RWPE2 (cell line): Measurements from ENCODE around the gene PRR5L.

Experiments used
- ATAC-seq: fragments of 200-7000 bp; cut with Tn5 transposase; 3 replicates; pipeline ENCODE4 v1.9.1; 2021; ENCODE audit warnings: low read depth
- DNase-seq: peaks from one replicate; pipeline ENCODE4 v3.0.0-alpha.2; 2020; ENCODE audit warnings: low spot score
- H3K27ac ChIP-seq: fragments of 450-650 bp; 2 replicates; pipeline ENCODE4 v1.5.1; 2017; ENCODE audit warnings: mild to moderate bottlenecking; ENCODE audit not compliant: poor library complexity, severe bottlenecking
- H3K27me3 ChIP-seq: fragments of 250-450 bp; sonication (Bioruptor Pico); 2 replicates; pipeline ENCODE4 v1.5.1; 2021; ENCODE audit warnings: mild to moderate bottlenecking, moderate library complexity; ENCODE audit not compliant: insufficient read depth, poor library complexity, severe bottlenecking
- H3K36me3 ChIP-seq: fragments of 250-450 bp; sonication (Bioruptor Pico); 2 replicates; pipeline ENCODE4 v1.5.1; 2020; ENCODE audit warnings: low read depth, mild to moderate bottlenecking, moderate library complexity
- H3K4me1 ChIP-seq: fragments of 250-450 bp; sonication (Bioruptor Pico); 2 replicates; pipeline ENCODE4 v1.5.1; 2021; ENCODE audit warnings: mild to moderate bottlenecking, moderate library complexity; ENCODE audit not compliant: insufficient read depth, poor library complexity, severe bottlenecking
- H3K4me3 ChIP-seq: fragments of 250-450 bp; sonication (Bioruptor Pico); 2 replicates; pipeline ENCODE4 v1.5.1; 2021; ENCODE audit warnings: mild to moderate bottlenecking, moderate library complexity; ENCODE audit not compliant: severe bottlenecking
- H3K9me3 ChIP-seq: fragments of 250-450 bp; sonication (Bioruptor Pico); 2 replicates; pipeline ENCODE4 v1.5.1; 2021; ENCODE audit warnings: mild to moderate bottlenecking, moderate library complexity; ENCODE audit not compliant: severe bottlenecking
- TF ChIP-seq, protein P1 (sequence below): fragments of 450-650 bp; IDR thresholded peaks from one replicate; pipeline ENCODE4 v1.5.1; 2017; ENCODE audit warnings: mild to moderate bottlenecking, moderate library complexity; ENCODE audit not compliant: poor library complexity, severe bottlenecking

PRR5L gene

DNA sequence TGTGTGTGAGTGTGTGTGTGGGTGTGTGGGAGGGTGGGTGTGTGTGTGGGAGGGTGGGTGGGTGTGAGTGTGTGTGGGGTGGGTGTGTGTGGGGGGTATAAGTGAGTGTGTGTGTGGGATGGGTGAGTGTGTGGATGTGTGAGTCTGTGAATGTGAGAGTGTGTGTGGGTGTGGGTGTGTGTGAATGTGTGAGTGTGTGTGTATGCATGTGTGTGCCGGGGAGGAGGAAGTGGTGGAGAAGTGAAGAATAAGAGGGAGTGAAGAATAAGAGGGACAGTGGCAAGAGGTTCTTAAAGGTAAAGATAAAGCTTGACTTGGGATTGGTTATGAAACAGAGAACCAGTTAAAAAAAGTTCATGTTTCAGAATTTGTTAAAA is 54.0 kb downstream of the PRR5L start:
- DNase-seq (no peak), ATAC-seq (no peak)
- H3K4me3 ChIP-seq, result no peak overlapping the region

DNA sequence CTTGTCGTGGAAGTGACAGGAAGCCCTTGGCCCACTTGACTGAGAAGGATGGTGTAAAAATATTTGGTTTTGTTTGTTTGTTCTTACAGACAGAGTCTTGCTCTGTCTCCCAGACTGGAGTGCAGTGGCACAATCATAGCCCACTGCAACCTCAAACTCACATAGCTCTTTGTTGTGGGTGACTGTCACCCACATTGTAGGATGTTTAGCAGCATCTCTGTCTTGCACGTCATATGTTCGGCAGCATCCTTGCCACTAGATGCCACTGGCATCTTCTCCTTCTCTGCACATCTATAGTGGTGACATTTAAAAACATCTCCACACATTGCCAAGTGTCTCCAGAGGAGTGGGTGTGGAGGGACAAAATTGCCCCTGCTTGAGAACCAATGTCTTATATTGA is 56.8 kb downstream of the PRR5L start:
- no peaks in the 10 kb centered on the region for H3K9me3 ChIP-seq
- DNase-seq (no peak), ATAC-seq (no peak)
- no peak overlapping the region for H3K4me3 ChIP-seq
- no peaks in the 10 kb centered on the region for H3K27me3 ChIP-seq
- peak overlapping the region; percentile 79 for H3K27ac ChIP-seq
- TF ChIP-seq, protein P1, sequence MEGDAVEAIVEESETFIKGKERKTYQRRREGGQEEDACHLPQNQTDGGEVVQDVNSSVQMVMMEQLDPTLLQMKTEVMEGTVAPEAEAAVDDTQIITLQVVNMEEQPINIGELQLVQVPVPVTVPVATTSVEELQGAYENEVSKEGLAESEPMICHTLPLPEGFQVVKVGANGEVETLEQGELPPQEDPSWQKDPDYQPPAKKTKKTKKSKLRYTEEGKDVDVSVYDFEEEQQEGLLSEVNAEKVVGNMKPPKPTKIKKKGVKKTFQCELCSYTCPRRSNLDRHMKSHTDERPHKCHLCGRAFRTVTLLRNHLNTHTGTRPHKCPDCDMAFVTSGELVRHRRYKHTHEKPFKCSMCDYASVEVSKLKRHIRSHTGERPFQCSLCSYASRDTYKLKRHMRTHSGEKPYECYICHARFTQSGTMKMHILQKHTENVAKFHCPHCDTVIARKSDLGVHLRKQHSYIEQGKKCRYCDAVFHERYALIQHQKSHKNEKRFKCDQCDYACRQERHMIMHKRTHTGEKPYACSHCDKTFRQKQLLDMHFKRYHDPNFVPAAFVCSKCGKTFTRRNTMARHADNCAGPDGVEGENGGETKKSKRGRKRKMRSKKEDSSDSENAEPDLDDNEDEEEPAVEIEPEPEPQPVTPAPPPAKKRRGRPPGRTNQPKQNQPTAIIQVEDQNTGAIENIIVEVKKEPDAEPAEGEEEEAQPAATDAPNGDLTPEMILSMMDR, result no peak
- no peaks in the 10 kb centered on the region for H3K36me3 ChIP-seq
- peaks cover 11% of the 10 kb centered on the region for H3K4me1 ChIP-seq

More for the DNA sequence above, 54.0 kb downstream of the PRR5L start:
- Histone ChIP-seq H3K9me3 (no peaks in the 10 kb centered on the region), H3K36me3 (no peaks in the 10 kb centered on the region), H3K4me1 (peaks cover 10% of the 10 kb centered on the region), H3K27me3 (no peaks in the 10 kb centered on the region), H3K27ac (no peak overlapping the region)
- TF ChIP-seq, protein P1, result no peak

DNA sequence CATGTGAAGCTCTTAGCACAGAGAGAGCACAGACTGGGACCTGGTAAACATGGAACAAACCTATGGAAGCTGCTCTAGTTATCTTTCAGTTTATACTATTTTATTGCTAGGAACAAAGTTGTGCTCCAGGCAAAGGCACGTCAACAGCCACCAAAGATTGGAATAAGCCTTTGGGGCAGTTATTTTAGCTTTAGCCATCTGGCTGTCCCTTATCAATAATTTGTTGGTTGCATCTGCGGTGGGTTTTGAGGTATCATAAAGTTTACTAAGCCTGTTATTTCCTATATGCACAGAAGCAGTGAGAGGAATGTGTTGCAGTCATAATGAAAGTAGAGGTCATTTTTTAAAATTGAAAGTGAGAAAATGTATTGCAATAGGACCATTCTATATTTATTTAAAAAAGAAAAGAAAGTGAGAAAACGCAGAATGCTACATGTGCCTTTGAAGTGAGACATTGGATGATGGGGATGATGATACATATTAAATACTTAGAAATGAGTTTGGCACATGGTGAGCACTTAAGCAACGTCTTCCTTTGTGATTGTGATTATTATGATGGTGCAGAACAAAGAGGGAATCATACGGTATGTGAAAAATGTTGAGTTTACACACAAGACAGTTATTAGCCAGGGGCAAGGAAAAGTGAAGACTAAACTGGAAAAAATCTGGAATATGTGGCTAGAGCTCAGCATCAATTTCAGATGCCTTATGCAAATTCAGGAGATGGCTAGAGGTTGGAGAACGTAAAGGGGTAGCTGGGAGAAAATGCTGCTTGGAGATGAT is 58.3 kb downstream of the PRR5L start:
- Histone ChIP-seq H3K9me3 (no peaks in the 10 kb centered on the region), H3K27me3 (no peaks in the 10 kb centered on the region), H3K36me3 (no peaks in the 10 kb centered on the region), H3K27ac (peak overlapping the region; percentile 79), H3K4me3 (no peak overlapping the region), H3K4me1 (peaks cover 11% of the 10 kb centered on the region)
- no peak for DNase-seq
- TF ChIP-seq, protein P1, result no peak
- peak; percentile 94 for ATAC-seq

DNA sequence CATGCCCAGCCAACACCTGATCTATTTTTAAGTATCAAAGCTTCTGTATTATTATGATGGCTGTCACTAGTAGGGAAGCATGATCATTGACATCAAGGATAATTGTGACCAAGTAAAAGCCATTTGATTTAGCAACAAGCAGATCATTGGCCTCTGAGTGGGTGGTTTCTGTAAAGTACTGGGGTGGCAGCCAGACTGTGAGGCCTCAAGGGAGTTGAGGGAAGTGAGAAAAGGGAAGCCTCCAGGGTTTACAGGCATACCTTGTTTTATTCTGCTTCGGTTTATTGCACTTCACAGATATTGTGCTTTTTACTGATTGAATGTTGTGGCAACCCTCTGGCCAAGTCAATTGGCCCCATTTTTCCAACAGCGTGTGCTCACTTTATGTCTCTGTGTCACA is 60.1 kb downstream of the PRR5L start:
- Histone ChIP-seq H3K9me3 (no peaks in the 10 kb centered on the region), H3K4me1 (peaks cover 18% of the 10 kb centered on the region), H3K27me3 (no peaks in the 10 kb centered on the region), H3K36me3 (no peaks in the 10 kb centered on the region), H3K4me3 (no peak overlapping the region), H3K27ac (peak overlapping the region; percentile 79)
- no peak for ATAC-seq
- DNase-seq, result no peak
- TF ChIP-seq, protein P1, result no peak

DNA sequence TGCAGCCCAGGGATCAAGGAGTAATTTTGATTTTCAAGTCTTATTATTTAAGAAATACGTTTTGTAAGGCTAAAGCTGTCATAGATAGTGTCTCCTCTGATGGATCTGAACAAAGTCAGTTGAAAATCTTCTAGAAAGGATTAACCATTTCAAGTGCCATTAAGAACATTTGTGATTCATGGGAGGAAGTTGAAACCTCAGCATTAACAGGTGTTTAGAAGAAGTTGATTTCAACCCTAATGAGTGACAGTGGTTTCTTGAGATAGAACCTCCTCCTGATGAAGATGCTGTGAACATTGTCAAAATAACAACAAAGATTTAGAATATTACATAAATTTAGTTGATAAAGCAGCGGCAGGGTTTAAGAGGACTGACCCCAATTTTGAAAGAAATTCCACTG is 61.7 kb downstream of the PRR5L start:
- H3K27ac ChIP-seq, result no peak overlapping the region
- H3K4me1 ChIP-seq, result peaks cover 29% of the 10 kb centered on the region
- no peaks in the 10 kb centered on the region for H3K9me3 ChIP-seq
- TF ChIP-seq, protein P1, result no peak
- no peak overlapping the region for H3K4me3 ChIP-seq
- DNase-seq, result no peak
- H3K36me3 ChIP-seq, result no peaks in the 10 kb centered on the region
- H3K27me3 ChIP-seq, result no peaks in the 10 kb centered on the region
- no peak for ATAC-seq
